Fibroblast of lung (primary cell): Measurements from ENCODE around the gene ITPRIPL1.

Experiments
- EZH2 ChIP-seq: IDR thresholded peaks from 2 replicates; pipeline ENCODE4 v1.5.1; 2012; ENCODE audit warnings: low read length, control low read depth, mild to moderate bottlenecking; ENCODE audit errors: missing control alignments
- TF ChIP-seq, protein P1 (sequence below), 2 donors: IDR thresholded peaks in 1 of 2; conservative IDR thresholded peaks in 1 of 2; 1 replicate in 1 of 2; 2 replicates in 1 of 2; pipeline ENCODE4 v1.5.1; 2011 to 2012; ENCODE audit warnings: low read length in 2 of 2, control low read depth in 1 of 2, inconsistent platforms in 1 of 2, low read depth in 1 of 2, mild to moderate bottlenecking in 1 of 2

- TF ChIP-seq, protein P1, sequence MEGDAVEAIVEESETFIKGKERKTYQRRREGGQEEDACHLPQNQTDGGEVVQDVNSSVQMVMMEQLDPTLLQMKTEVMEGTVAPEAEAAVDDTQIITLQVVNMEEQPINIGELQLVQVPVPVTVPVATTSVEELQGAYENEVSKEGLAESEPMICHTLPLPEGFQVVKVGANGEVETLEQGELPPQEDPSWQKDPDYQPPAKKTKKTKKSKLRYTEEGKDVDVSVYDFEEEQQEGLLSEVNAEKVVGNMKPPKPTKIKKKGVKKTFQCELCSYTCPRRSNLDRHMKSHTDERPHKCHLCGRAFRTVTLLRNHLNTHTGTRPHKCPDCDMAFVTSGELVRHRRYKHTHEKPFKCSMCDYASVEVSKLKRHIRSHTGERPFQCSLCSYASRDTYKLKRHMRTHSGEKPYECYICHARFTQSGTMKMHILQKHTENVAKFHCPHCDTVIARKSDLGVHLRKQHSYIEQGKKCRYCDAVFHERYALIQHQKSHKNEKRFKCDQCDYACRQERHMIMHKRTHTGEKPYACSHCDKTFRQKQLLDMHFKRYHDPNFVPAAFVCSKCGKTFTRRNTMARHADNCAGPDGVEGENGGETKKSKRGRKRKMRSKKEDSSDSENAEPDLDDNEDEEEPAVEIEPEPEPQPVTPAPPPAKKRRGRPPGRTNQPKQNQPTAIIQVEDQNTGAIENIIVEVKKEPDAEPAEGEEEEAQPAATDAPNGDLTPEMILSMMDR (conservative IDR thresholded peaks at IDR 0.05 in 1 of 2, IDR thresholded peaks at IDR 0.05 in 1 of 2; ENCODE audit: low read depth in 1 of 2, low read length in 2 of 2), result no peak
- no peak for TF ChIP-seq EZH2
These were observed 2.1 kb downstream of the ITPRIPL1 start for GRCh38 chr2:96326990-96327820.
